NCI-H526 treated with DMSO at 0.1 percent for 48 hours (cell line): Measurements from ENCODE around the gene PATL1.

Experiments used
- DNase-seq: peaks from one replicate; lab custom pipeline; 2025; lab: John Stamatoyannopoulos, UW

PATL1 gene

GRCh38 chr11:59614277-59615119 lies 54.3 kb downstream of the PATL1 start:
- DNase-seq, result no peak

GRCh38 chr11:59611570-59612565 lies 57.0 kb downstream of the PATL1 start:
- DNase-seq, result peak; percentile 96

GRCh38 chr11:59610289-59610688 lies 58.5 kb downstream of the PATL1 start:
- no peak for DNase-seq

- DNase-seq, result no peak
Measured at GRCh38 chr11:59607703-59608454, 61.0 kb downstream of the PATL1 start.

GRCh38 chr11:59602432-59602831 lies 66.4 kb downstream of the PATL1 start:
- DNase-seq, result no peak

GRCh38 chr11:59601788-59602187 lies 67.0 kb downstream of the PATL1 start:
- DNase-seq, result no peak

GRCh38 chr11:59600636-59601035 lies 68.2 kb downstream of the PATL1 start:
- no peak for DNase-seq

- no peak for DNase-seq
Measured at GRCh38 chr11:59600234-59600633, 68.6 kb downstream of the PATL1 start.

GRCh38 chr11:59598961-59599360 lies 69.9 kb downstream of the PATL1 start:
- no peak for DNase-seq
